HepG2 (cell line): ENCODE results near the gene ARL3. TPM values are rescaled to one million over a fixed set of nuclear protein-coding genes. Genes with fewer than 3 reads are reported as not detected.
A peak's percentile ranks its signal among the peaks of the same experiment; 100 is the strongest.

Experiments used
- ARID2 ChIP-seq: sonication (generic); formaldehyde crosslinking; IDR thresholded peaks from 2 replicates; pipeline ENCODE4 v1.8.1; 2022; ENCODE audit warnings: mild to moderate bottlenecking, missing genetic modification reagents, borderline replicate concordance
- ASH2L ChIP-seq: fragments of 300-600, 200-600 bp; sonication (generic); IDR thresholded peaks from 2 replicates; pipeline ENCODE4 v1.7.0; 2017; ENCODE audit warnings: low read depth, mild to moderate bottlenecking, moderate library complexity, mixed read lengths, low read length; ENCODE audit not compliant: insufficient read length
- CEBPB ChIP-seq: IDR thresholded peaks from 2 replicates; pipeline ENCODE4 v1.6.1; 2011; ENCODE audit warnings: low read depth, low read length, improper control_type of control experiment, borderline replicate concordance
- CHD2 ChIP-seq: IDR thresholded peaks from 2 replicates; pipeline ENCODE4 v1.6.1; 2011; ENCODE audit warnings: low read depth, low read length, improper control_type of control experiment
- DNMT1 ChIP-seq: sonication (generic); formaldehyde crosslinking; IDR thresholded peaks from 2 replicates; pipeline ENCODE4 v1.5.1; 2020; ENCODE audit warnings: mild to moderate bottlenecking, missing genetic modification reagents
- GABPB1 ChIP-seq: IDR thresholded peaks from 2 replicates; pipeline ENCODE4 v1.6.1; 2016; ENCODE audit warnings: mild to moderate bottlenecking, missing genetic modification reagents, moderate library complexity, missing compliant biosample characterization
- GPN1 ChIP-seq: sonication (generic); formaldehyde crosslinking; IDR thresholded peaks from 2 replicates; pipeline ENCODE4 v1.5.1; 2020; ENCODE audit warnings: missing genetic modification reagents, borderline replicate concordance
- HOMEZ ChIP-seq: IDR thresholded peaks from 2 replicates; pipeline ENCODE4 v1.6.1; 2016; ENCODE audit warnings: low read depth
- MAFF ChIP-seq: IDR thresholded peaks from 2 replicates; pipeline ENCODE4 v1.6.1; 2011; ENCODE audit warnings: low read depth, low read length, improper control_type of control experiment
- NRL ChIP-seq: sonication (generic); formaldehyde crosslinking; IDR thresholded peaks from 2 replicates; pipeline ENCODE4 v1.5.0; 2020; ENCODE audit warnings: missing genetic modification reagents, mild to moderate bottlenecking, moderate library complexity, borderline replicate concordance
- PAWR ChIP-seq: sonication (generic); formaldehyde crosslinking; IDR thresholded peaks from 2 replicates; pipeline ENCODE4 v1.4.0; 2020; ENCODE audit warnings: missing genetic modification reagents, mild to moderate bottlenecking, borderline replicate concordance
- PLRG1 ChIP-seq: fragments of 450-650 bp; conservative IDR thresholded peaks from 2 replicates; pipeline ENCODE4 v1.6.1; 2016
- RFX3 ChIP-seq: IDR thresholded peaks from 2 replicates; pipeline ENCODE4 v1.6.1; 2016; ENCODE audit warnings: missing biosample characterization, missing genetic modification reagents
- SNAI1 ChIP-seq: sonication (generic); formaldehyde crosslinking; IDR thresholded peaks from 2 replicates; pipeline ENCODE4 v1.5.0; 2020; ENCODE audit warnings: mild to moderate bottlenecking, missing genetic modification reagents, borderline replicate concordance
- SPEN ChIP-seq: sonication (generic); formaldehyde crosslinking; IDR thresholded peaks from 2 replicates; pipeline ENCODE4 v1.5.1; 2020; ENCODE audit warnings: low read depth, mild to moderate bottlenecking, missing genetic modification reagents
- THAP9 ChIP-seq: sonication (generic); formaldehyde crosslinking; IDR thresholded peaks from 2 replicates; pipeline ENCODE4; 2020; ENCODE audit warnings: missing genetic modification reagents, mild to moderate bottlenecking, borderline replicate concordance
- ZC3H4 ChIP-seq: sonication (generic); formaldehyde crosslinking; IDR thresholded peaks from 2 replicates; pipeline ENCODE4 v1.4.0; 2020; ENCODE audit warnings: missing genetic modification reagents, borderline replicate concordance
- ZFP37 ChIP-seq: sonication (generic); formaldehyde crosslinking; IDR thresholded peaks from 2 replicates; pipeline ENCODE4 v1.4.0; 2020; ENCODE audit warnings: missing genetic modification reagents, borderline replicate concordance
- ZNF430 ChIP-seq: sonication (generic); formaldehyde crosslinking; IDR thresholded peaks from 2 replicates; pipeline ENCODE4 v1.9.0; 2021; ENCODE audit warnings: mild to moderate bottlenecking, missing genetic modification reagents
- ZNF574 ChIP-seq: sonication (generic); formaldehyde crosslinking; IDR thresholded peaks from 2 replicates; pipeline ENCODE4 v1.4.0; 2020; ENCODE audit warnings: missing genetic modification reagents
- ZNF75D ChIP-seq: sonication (generic); formaldehyde crosslinking; IDR thresholded peaks from 2 replicates; pipeline ENCODE4 v1.8.1; 2023; ENCODE audit warnings: missing genetic modification reagents, mild to moderate bottlenecking, borderline replicate concordance
- ZNF790 ChIP-seq: sonication (generic); formaldehyde crosslinking; IDR thresholded peaks from 2 replicates; pipeline ENCODE4 v1.8.0; 2022; ENCODE audit warnings: missing genetic modification reagents, mild to moderate bottlenecking, borderline replicate concordance
- polyA plus RNA-seq, 8 experiments: library from polyadenylated mRNA; depleted of rRNA in 3 of 8; stranded (reverse) in 7 of 8; unstranded in 1 of 8; fragments of >200 nt; fragmentation: Illumina TruSeq in 4 of 8; extraction: Trizol in 4 of 8; gene quantifications; 2 replicates each; pipeline versions ENCODE4 v1.2.1 to v1.2.3, GENCODE V29; 2011 to 2016; ENCODE audit warnings: low read depth in 4 of 8, missing spikeins in 1 of 8, mixed read lengths in 1 of 8; ENCODE audit not compliant: insufficient read depth in 1 of 8
- total RNA-seq, 5 experiments: library from RNA; depleted of rRNA; stranded (reverse); fragments of >200 nt; fragmentation: Illumina TruSeq; extraction: Trizol; gene quantifications; 2 replicates each; pipeline ENCODE4 v1.2.3, GENCODE V29; 2016; ENCODE audit warnings: low read depth in 1 of 5

The ARL3 gene
- total and polyA plus RNA-seq, 2 of the 13 experiments (the other 11 are each of a cell fraction or from before 2014, with no cell fraction given) = 5.2 to 6.6 TPM

GRCh38 chr10:102713814-102714620, at the start of gene ARL3 (continued):
- TF ChIP-seq ZNF574 (CRISPR knock-in tag) = no peak; the same call in 1 of the 2 replicates
- TF ChIP-seq NRL (CRISPR knock-in tag) = no peak
- no peak for TF ChIP-seq MAFF
- no peak for TF ChIP-seq ZNF75D
- peak; percentile 78 for TF ChIP-seq ASH2L
- TF ChIP-seq HOMEZ (CRISPR knock-in tag) = no peak
- TF ChIP-seq PAWR (CRISPR knock-in tag) = no peak
- peak; percentile 54; the same call in 1 of the 2 replicates for TF ChIP-seq GABPB1 (CRISPR knock-in tag)
- 0 out of 2 replicates have a peak, but pooled peaks have one; percentile 0 for TF ChIP-seq ARID2
- TF ChIP-seq GPN1 = no peak
- TF ChIP-seq CEBPB = peak; percentile 19; the same call in 1 of the 2 replicates
- peak; percentile 52; the same call in 1 of the 2 replicates for TF ChIP-seq SNAI1 (CRISPR knock-in tag)
- no peak for TF ChIP-seq DNMT1 (CRISPR knock-in tag)
- TF ChIP-seq ZFP37 = no peak
- peak; percentile 80 for TF ChIP-seq CHD2
- TF ChIP-seq RFX3 (CRISPR knock-in tag) = peak; percentile 90
- TF ChIP-seq ZC3H4 (CRISPR knock-in tag) = no peak
- TF ChIP-seq ZNF790 (CRISPR knock-in tag) = no peak
- no peak for TF ChIP-seq PLRG1
- TF ChIP-seq SPEN = peak; percentile 50; the same call in 1 of the 2 replicates
- no peak for TF ChIP-seq THAP9 (CRISPR knock-in tag)
- TF ChIP-seq ZNF430 (CRISPR knock-in tag) = no peak
